NCI-H748 treated with DMSO at 0.1 percent for 48 hours (cell line): ENCODE results near the gene ERBB4.

Experiments
- DNase-seq: peaks from one replicate; lab custom pipeline; 2025; lab: John Stamatoyannopoulos, UW

ERBB4 gene

GRCh38 chr2:212078103-212078502 is 460.5 kb downstream of the ERBB4 start:
- DNase-seq, result no peak

GRCh38 chr2:212076456-212076855 is 462.1 kb downstream of the ERBB4 start:
- DNase-seq, result no peak

DNA sequence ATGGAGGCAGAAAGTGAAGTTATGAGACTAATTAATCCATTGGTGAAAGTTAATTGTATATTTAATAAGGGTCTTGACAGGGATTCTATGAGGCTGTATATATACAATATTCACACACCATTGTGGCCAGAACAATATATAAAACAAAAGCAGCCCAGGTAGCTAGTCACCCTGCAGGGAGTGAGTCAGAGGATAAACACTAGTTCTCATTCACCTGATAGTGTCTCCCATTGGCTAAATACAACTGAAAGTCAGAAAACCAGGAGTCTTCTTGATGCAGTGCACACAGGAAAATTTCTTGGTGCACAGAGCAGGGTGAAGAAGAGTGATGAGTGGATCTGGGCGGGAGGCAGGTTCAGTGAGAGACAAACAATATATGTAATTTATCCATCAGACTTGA is 465.2 kb downstream of the ERBB4 start:
- DNase-seq, result no peak

- no peak for DNase-seq
Measured at GRCh38 chr2:212066546-212066945, 472.1 kb downstream of the ERBB4 start.

- DNase-seq, result no peak
Measured at GRCh38 chr2:212064318-212064717, 474.3 kb downstream of the ERBB4 start.

GRCh38 chr2:212052412-212053159 is 486.0 kb downstream of the ERBB4 start:
- no peak for DNase-seq

- no peak for DNase-seq
Measured at GRCh38 chr2:212050871-212051270, 487.7 kb downstream of the ERBB4 start.

DNA sequence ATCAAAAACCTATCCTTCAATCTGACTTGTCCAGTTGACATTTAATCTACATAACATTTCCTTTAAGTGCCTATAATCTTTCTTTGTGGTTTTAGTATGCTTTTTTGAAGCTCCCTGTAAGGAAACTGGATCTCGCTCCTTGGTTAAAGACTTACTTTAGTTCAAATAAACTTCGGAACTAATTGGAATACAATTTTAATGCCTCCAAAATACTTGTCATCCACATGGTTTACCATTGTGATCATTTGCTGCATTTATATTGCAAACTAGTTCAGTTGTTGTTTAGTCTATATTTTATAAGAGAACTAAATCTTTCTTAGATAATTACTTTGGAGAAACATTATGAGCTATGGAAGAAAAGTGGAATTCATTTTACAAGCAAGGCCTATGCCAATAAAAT is 496.0 kb downstream of the ERBB4 start:
- DNase-seq, result no peak

GRCh38 chr2:212037062-212037461 is 501.5 kb downstream of the ERBB4 start:
- no peak for DNase-seq

GRCh38 chr2:212034841-212035585 is 503.6 kb downstream of the ERBB4 start:
- no peak for DNase-seq

DNA sequence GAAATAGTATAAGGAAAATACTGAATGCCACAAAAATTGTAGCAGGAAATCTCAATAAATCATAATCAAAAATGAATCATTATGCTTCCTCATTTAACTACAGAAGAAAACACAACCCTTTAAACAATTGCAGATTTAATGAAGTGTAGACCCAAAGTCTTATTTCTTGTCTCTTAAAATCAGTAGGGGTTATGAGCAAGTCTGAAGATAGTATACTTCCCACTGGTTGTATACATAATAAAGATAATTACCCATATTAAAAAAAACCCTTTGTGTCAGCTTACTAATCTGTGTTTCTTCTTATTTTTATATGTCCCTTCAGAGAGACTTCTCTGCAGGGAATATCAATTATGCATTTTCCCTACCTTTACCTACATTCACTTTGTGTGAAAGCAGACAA is 504.7 kb downstream of the ERBB4 start:
- no peak for DNase-seq

GRCh38 chr2:212032536-212033219 is 505.9 kb downstream of the ERBB4 start:
- no peak for DNase-seq

GRCh38 chr2:212032032-212032431 is 506.6 kb downstream of the ERBB4 start:
- DNase-seq, result no peak

- no peak for DNase-seq
Measured at GRCh38 chr2:212030709-212031108, 507.9 kb downstream of the ERBB4 start.

DNA sequence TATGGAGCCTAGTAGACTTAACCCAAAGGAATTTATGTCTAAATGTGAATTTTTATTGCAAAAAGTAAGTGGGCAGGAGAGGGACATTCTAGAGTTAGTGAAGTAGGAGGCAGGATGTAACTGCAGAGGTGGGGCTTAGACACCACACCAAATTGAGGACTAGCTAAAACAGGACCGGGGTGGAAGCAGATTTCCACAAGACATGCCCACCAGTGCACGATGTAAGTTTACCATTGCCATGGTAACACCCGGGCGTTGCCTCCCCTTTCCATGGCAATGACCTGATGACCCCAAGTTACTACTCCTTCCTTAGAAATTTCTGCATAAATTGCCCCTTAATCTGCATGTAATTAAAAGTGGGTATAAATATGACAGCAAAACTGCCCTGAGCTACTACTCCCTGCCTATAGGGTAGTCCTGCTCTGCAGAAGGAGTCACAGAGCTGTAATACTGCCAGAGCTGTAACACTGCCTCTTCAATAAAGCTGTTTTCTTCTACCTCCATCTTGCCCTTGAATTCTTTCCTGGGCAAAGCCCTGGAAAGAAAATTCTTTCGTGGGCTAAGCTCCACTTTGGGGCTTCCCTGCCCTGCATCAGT is 509.7 kb downstream of the ERBB4 start:
- DNase-seq, result no peak

- DNase-seq, result no peak
Measured at GRCh38 chr2:212027681-212028628, 510.6 kb downstream of the ERBB4 start.

DNA sequence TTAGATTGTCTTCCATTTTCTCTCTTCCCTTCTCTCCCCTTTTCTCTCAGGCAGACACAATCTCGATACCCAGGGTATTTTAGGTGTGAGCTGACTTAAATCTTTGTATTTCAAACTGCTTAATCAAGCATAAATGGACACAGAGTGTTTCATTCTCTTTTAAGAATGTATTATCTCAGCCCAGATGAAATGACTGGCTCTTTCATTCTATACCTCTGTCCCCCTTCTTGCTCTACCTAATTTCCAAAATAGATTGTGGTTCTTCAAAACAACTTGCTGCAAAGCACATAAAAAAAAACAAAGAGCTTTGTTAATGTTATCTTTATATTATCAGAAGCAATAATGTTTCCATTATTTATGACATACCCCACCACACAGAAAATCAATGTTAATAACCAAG is 514.6 kb downstream of the ERBB4 start:
- DNase-seq, result no peak

- DNase-seq, result no peak
Measured at GRCh38 chr2:212022966-212023365, 515.6 kb downstream of the ERBB4 start.

GRCh38 chr2:212021947-212022346 is 516.7 kb downstream of the ERBB4 start:
- DNase-seq, result no peak

DNA sequence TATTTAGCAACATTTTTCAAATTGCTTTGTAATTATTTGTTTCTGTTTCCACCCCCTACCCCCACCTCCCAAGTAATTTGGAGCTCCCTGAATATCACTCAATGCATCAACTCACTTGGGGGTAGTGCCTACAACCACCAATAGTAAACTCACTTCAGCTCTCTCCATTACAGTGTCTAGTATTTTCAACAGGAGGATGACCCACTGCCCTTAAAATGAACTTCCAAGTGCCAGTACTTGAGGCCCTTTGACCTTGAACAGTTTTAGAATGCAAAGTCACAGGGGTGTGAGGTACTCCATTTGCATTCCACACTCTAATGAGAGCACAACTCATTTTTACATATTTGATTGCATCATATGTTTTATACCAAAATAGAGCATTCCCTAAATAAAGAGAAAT is 523.0 kb downstream of the ERBB4 start:
- DNase-seq, result no peak

- no peak for DNase-seq
Measured at GRCh38 chr2:212013626-212014025, 525.0 kb downstream of the ERBB4 start.
